ENCODE results near the gene TYSND1.
"Not testable (repeated sequence)": the region's sequence is repeated elsewhere in the genome, so short reads cannot be mapped to it uniquely, and the experiment has no call there.

TYSND1 gene

GRCh38 chr10:70111496-70111895 lies 35.0 kb downstream of the TYSND1 start:
- H3K4me3 ChIP-seq (ENCODE audit: low read depth, low read length), result no peak overlapping the region
- DNase-seq (ENCODE audit: low read depth), result no peak
- no peak for TF ChIP-seq MYC (IDR thresholded peaks at IDR 0.05; ENCODE audit: low read depth, low read length)
- TF ChIP-seq MAX (IDR thresholded peaks at IDR 0.05; ENCODE audit: low read depth, low read length), result no peak
- no peak for TF ChIP-seq POLR2A (IDR thresholded peaks at IDR 0.05; ENCODE audit: extremely low read depth, insufficient read length)
- TF ChIP-seq CTCF (IDR thresholded peaks at IDR 0.05; ENCODE audit: low read depth, low read length), result no peak

- H3K4me3 ChIP-seq (ENCODE audit: low read depth, low read length), result no peak overlapping the region
- DNase-seq (ENCODE audit: low read depth), result no peak
- TF ChIP-seq CTCF (IDR thresholded peaks at IDR 0.05; ENCODE audit: low read depth, low read length) (no peak), MAX (IDR thresholded peaks at IDR 0.05; ENCODE audit: low read depth, low read length) (no peak), POLR2A (IDR thresholded peaks at IDR 0.05; ENCODE audit: extremely low read depth, insufficient read length) (no peak), MYC (IDR thresholded peaks at IDR 0.05; ENCODE audit: low read depth, low read length) (no peak)
Observed at GRCh38 chr10:70109064-70109729, 37.3 kb downstream of the TYSND1 start.

- TF ChIP-seq CTCF (IDR thresholded peaks at IDR 0.05; ENCODE audit: low read depth, low read length), result peak; percentile 71
- TF ChIP-seq POLR2A (IDR thresholded peaks at IDR 0.05; ENCODE audit: extremely low read depth, insufficient read length), result no peak
- 0 out of 2 replicates have a peak, but pooled peaks have one; percentile 10 for TF ChIP-seq MYC (IDR thresholded peaks at IDR 0.05; ENCODE audit: low read depth, low read length)
- TF ChIP-seq MAX (IDR thresholded peaks at IDR 0.05; ENCODE audit: low read depth, low read length), result peak; percentile 27; the same call in 1 of the 2 replicates
- DNase-seq (ENCODE audit: low read depth), result peak; percentile 64
- H3K4me3 ChIP-seq (ENCODE audit: low read depth, low read length), result no peak overlapping the region
Observed at GRCh38 chr10:70106958-70107791, 39.3 kb downstream of the TYSND1 start.

- H3K4me3 ChIP-seq (ENCODE audit: low read depth, low read length), result no peak overlapping the region
- DNase-seq (ENCODE audit: low read depth), result no peak
- TF ChIP-seq CTCF (IDR thresholded peaks at IDR 0.05; ENCODE audit: low read depth, low read length) (no peak), MYC (IDR thresholded peaks at IDR 0.05; ENCODE audit: low read depth, low read length) (no peak), MAX (IDR thresholded peaks at IDR 0.05; ENCODE audit: low read depth, low read length) (no peak), POLR2A (IDR thresholded peaks at IDR 0.05; ENCODE audit: extremely low read depth, insufficient read length) (no peak)
Observed at GRCh38 chr10:70101668-70102067, 44.8 kb downstream of the TYSND1 start.

GRCh38 chr10:70101068-70101562 lies 45.4 kb downstream of the TYSND1 start:
- not testable (repeated sequence) for H3K4me3 ChIP-seq (ENCODE audit: low read depth, low read length); DNase-seq (ENCODE audit: low read depth)

- no peak overlapping the region for H3K4me3 ChIP-seq (ENCODE audit: low read depth, low read length)
- DNase-seq (ENCODE audit: low read depth), result no peak
- no peak for TF ChIP-seq MYC (IDR thresholded peaks at IDR 0.05; ENCODE audit: low read depth, low read length)
- no peak for TF ChIP-seq CTCF (IDR thresholded peaks at IDR 0.05; ENCODE audit: low read depth, low read length)
- no peak for TF ChIP-seq MAX (IDR thresholded peaks at IDR 0.05; ENCODE audit: low read depth, low read length)
- no peak for TF ChIP-seq POLR2A (IDR thresholded peaks at IDR 0.05; ENCODE audit: extremely low read depth, insufficient read length)
Observed at GRCh38 chr10:70098271-70098670, 48.2 kb downstream of the TYSND1 start.
